Glutamatergic neuron (in vitro differentiated cells): ENCODE data around the gene CCDC146. TPM values are rescaled to one million over a fixed set of nuclear protein-coding genes. Genes with fewer than 3 reads are reported as not detected.

Experiments
- DNase-seq: peaks from one replicate; pipeline ENCODE4 v3.0.0; 2022
- H3K27ac Mint-ChIP-seq: one replicate; pipeline ENCODE4 v1.8.0; 2020; ENCODE audit warnings: mild to moderate bottlenecking, mixed read lengths, inconsistent platforms; ENCODE audit not compliant: unreplicated experiment
- H3K27me3 Mint-ChIP-seq: one replicate; pipeline ENCODE4 v1.8.0; 2020; ENCODE audit warnings: mild to moderate bottlenecking, moderate library complexity, mixed read lengths, inconsistent platforms; ENCODE audit not compliant: unreplicated experiment
- H3K36me3 Mint-ChIP-seq: one replicate; pipeline ENCODE4 v1.8.0; 2020; ENCODE audit warnings: mild to moderate bottlenecking, mixed read lengths, inconsistent platforms; ENCODE audit not compliant: unreplicated experiment
- H3K4me1 Mint-ChIP-seq: one replicate; pipeline ENCODE4 v1.8.0; 2020; ENCODE audit warnings: mild to moderate bottlenecking, low read depth, mixed read lengths, inconsistent platforms; ENCODE audit not compliant: unreplicated experiment
- H3K4me3 Mint-ChIP-seq: one replicate; pipeline ENCODE4 v1.8.0; 2020; ENCODE audit warnings: mild to moderate bottlenecking, mixed read lengths, inconsistent platforms; ENCODE audit not compliant: unreplicated experiment
- H3K9me3 Mint-ChIP-seq: one replicate; pipeline ENCODE4 v1.8.0; 2020; ENCODE audit warnings: mild to moderate bottlenecking, moderate library complexity, mixed read lengths, inconsistent platforms; ENCODE audit not compliant: unreplicated experiment
- CTCF ChIP-seq: fragments of 200-600 bp; sonication (generic); IDR thresholded peaks from one replicate; pipeline ENCODE4 v1.5.0; 2021; ENCODE audit not compliant: partially characterized antibody, unreplicated experiment
- total RNA-seq: library from RNA; stranded (reverse); fragmentation: NEBNext Ultra II Directional; extraction: Animal tissue kit (Norgen Biotek cat#: 25700); gene quantifications from one replicate; pipeline ENCODE4 v1.2.1, GENCODE V29; 2021; ENCODE audit not compliant: unreplicated experiment

CCDC146 gene
- total RNA-seq, 1 donor from 2014 or later = 3.7 TPM

GRCh38 chr7:77293046-77293445 is 170.6 kb downstream of the CCDC146 start:
- Mint-ChIP-seq H3K27me3 (no peaks in the 10 kb centered on the region), H3K9me3 (peaks cover 4% of the 10 kb centered on the region), H3K36me3 (peaks cover 14% of the 10 kb centered on the region), H3K4me3 (no peak overlapping the region), H3K27ac (no peak overlapping the region), H3K4me1 (no peaks in the 10 kb centered on the region)
- DNase-seq = no peak
- TF ChIP-seq CTCF = no peak

- Mint-ChIP-seq H3K4me1 (no peaks in the 10 kb centered on the region), H3K9me3 (peaks cover 1% of the 10 kb centered on the region), H3K27ac (no peak overlapping the region), H3K36me3 (peaks cover 14% of the 10 kb centered on the region), H3K4me3 (no peak overlapping the region), H3K27me3 (no peaks in the 10 kb centered on the region)
- no peak for DNase-seq
- TF ChIP-seq CTCF = no peak
Measured at GRCh38 chr7:77295549-77295948, 173.1 kb downstream of the CCDC146 start.

- Mint-ChIP-seq H3K9me3 (peaks cover 8% of the 10 kb centered on the region), H3K4me1 (peaks cover 2% of the 10 kb centered on the region), H3K27ac (no peak overlapping the region)
Measured at GRCh38 chr7:77306231-77307067, 184.0 kb downstream of the CCDC146 start.

GRCh38 chr7:77308792-77309191 is 186.4 kb downstream of the CCDC146 start:
- no peak for DNase-seq
- no peak overlapping the region for H3K4me3 Mint-ChIP-seq
- H3K4me1 Mint-ChIP-seq = peaks cover 2% of the 10 kb centered on the region
- H3K9me3 Mint-ChIP-seq = peaks cover 8% of the 10 kb centered on the region
- no peaks in the 10 kb centered on the region for H3K36me3 Mint-ChIP-seq
- no peak overlapping the region for H3K27ac Mint-ChIP-seq
- TF ChIP-seq CTCF = no peak
- H3K27me3 Mint-ChIP-seq = no peaks in the 10 kb centered on the region

More at GRCh38 chr7:77306231-77307067, 184.0 kb downstream of the CCDC146 start:
- no peak for DNase-seq
- no peak overlapping the region for H3K4me3 Mint-ChIP-seq
- H3K36me3 Mint-ChIP-seq = no peaks in the 10 kb centered on the region
- no peaks in the 10 kb centered on the region for H3K27me3 Mint-ChIP-seq
- TF ChIP-seq CTCF = no peak

GRCh38 chr7:77309714-77310220 is 187.4 kb downstream of the CCDC146 start:
- Mint-ChIP-seq H3K36me3 (no peaks in the 10 kb centered on the region), H3K27ac (no peak overlapping the region), H3K4me3 (no peak overlapping the region), H3K9me3 (peaks cover 5% of the 10 kb centered on the region), H3K4me1 (peaks cover 3% of the 10 kb centered on the region), H3K27me3 (no peaks in the 10 kb centered on the region)
- no peak for TF ChIP-seq CTCF
- no peak for DNase-seq
